ENCODE data around the gene FAM171A1. TPM values are rescaled to one million over a fixed set of nuclear protein-coding genes. Genes with fewer than 3 reads are reported as not detected.
"Not testable (repeated sequence)": the region's sequence is repeated elsewhere in the genome, so short reads cannot be mapped to it uniquely, and the experiment has no call there.

Gene FAM171A1
- total RNA-seq, 1 donor from 2014 or later, result 28.2 TPM

DNA sequence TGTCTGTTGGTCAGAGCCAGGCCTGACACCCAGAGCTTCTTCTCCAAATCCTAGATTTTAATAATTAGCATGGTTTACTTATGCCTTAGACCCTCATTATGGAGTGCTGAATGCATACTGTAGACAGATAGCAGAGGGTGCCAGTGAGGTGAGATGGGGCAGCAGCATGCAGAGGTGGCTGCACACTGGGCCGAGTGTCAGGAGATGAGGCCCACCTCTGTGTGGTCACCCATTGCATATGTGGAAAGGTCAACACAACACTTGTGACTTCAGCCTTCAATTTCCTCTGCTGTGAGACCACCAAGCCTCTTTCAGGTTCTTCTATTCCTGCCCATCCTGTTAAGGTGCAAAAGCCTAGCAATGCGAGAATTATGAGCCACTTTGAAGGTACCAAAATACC, 162.9 kb downstream of the FAM171A1 start:
- no peaks in the 10 kb centered on the region for H3K9me3 ChIP-seq (ENCODE audit: low read depth)
- Mint-ChIP-seq H3K36me3 (peaks cover 19% of the 10 kb centered on the region), H3K4me1 (peaks cover 4% of the 10 kb centered on the region), H3K27ac (no peak overlapping the region), H3K9me3 (no peaks in the 10 kb centered on the region), H3K4me3 (no peak overlapping the region), H3K27me3 (ENCODE audit: insufficient read depth, low read depth) (peaks cover 4% of the 10 kb centered on the region)
- H2AFZ ChIP-seq (replicated peaks), result no peak overlapping the region
- H4K20me1 ChIP-seq (ENCODE audit: low read depth), result no peaks in the 10 kb centered on the region
- DNase-seq (ENCODE audit: low spot score), result no peak
- no peak overlapping the region for H3K4me2 ChIP-seq
- no peaks in the 10 kb centered on the region for H3K27me3 ChIP-seq
- H3K79me2 ChIP-seq (ENCODE audit: low read depth), result no peaks in the 10 kb centered on the region
- H3K36me3 ChIP-seq, result no peaks in the 10 kb centered on the region
- no peaks in the 10 kb centered on the region for H3K4me1 ChIP-seq
- H3K4me3 ChIP-seq, result no peak overlapping the region
- TF ChIP-seq, protein P1, sequence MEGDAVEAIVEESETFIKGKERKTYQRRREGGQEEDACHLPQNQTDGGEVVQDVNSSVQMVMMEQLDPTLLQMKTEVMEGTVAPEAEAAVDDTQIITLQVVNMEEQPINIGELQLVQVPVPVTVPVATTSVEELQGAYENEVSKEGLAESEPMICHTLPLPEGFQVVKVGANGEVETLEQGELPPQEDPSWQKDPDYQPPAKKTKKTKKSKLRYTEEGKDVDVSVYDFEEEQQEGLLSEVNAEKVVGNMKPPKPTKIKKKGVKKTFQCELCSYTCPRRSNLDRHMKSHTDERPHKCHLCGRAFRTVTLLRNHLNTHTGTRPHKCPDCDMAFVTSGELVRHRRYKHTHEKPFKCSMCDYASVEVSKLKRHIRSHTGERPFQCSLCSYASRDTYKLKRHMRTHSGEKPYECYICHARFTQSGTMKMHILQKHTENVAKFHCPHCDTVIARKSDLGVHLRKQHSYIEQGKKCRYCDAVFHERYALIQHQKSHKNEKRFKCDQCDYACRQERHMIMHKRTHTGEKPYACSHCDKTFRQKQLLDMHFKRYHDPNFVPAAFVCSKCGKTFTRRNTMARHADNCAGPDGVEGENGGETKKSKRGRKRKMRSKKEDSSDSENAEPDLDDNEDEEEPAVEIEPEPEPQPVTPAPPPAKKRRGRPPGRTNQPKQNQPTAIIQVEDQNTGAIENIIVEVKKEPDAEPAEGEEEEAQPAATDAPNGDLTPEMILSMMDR (IDR thresholded peaks at IDR 0.05), result no peak
- TF ChIP-seq EZH2 (IDR thresholded peaks at IDR 0.05), result no peak
- no peak for TF ChIP-seq EZH2phosphoT487 (IDR thresholded peaks at IDR 0.05)
- no peak overlapping the region for H3K9ac ChIP-seq
- no peak overlapping the region for H3K27ac ChIP-seq
- no peaks in the 10 kb centered on the region for H3F3A ChIP-seq (ENCODE audit: low read depth)

DNA sequence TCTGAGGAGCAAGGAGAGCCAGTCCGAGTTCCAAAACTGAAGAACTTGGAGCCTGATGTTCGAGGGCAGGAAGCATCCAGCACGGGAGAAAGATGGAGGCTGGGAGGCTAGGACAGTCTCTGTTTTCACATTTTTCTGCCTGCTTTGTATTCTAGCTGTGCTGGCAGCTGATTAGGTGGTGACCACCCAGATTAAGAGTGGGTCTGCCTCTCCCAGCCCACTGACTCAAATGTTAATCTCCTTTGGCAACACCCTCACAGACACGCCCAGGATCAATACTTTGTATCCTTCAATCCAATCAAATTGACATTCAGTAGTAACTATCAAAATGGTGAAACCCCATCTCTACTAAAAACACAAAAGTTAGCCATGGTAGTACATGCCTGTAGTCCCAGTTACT, 163.7 kb downstream of the FAM171A1 start:
- H3K4me3 Mint-ChIP-seq; H3K9me3 Mint-ChIP-seq; H3K79me2 ChIP-seq (ENCODE audit: low read depth): not testable (repeated sequence)

DNA sequence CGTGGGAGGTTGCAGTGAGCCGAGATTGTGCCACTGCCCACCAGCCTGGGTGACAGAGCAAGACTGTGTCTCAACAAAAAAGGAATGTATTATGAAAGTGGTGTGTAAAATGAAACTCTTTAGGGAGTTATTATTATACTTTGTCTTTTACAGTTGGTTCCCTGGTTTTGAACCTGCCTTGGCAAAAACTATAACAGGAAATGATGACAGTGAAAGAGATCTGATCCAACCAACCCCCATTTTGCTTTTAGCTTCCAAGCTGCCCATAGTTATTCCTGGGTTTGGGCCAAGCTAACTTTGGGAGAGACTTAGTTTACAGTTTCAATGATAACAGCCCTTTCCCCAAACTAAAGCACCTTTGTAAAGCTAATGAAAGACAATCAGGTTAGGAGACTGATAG, 168.4 kb downstream of the FAM171A1 start:
- Histone ChIP-seq H3K79me2 (ENCODE audit: low read depth) (no peaks in the 10 kb centered on the region), H2AFZ (replicated peaks) (no peak overlapping the region), H3K4me3 (no peak overlapping the region), H3K36me3 (no peaks in the 10 kb centered on the region), H3K9me3 (ENCODE audit: low read depth) (no peaks in the 10 kb centered on the region), H3K9ac (no peak overlapping the region), H3K27ac (no peak overlapping the region), H3F3A (ENCODE audit: low read depth) (no peaks in the 10 kb centered on the region), H3K4me2 (no peak overlapping the region), H4K20me1 (ENCODE audit: low read depth) (no peaks in the 10 kb centered on the region), H3K4me1 (no peaks in the 10 kb centered on the region), H3K27me3 (no peaks in the 10 kb centered on the region)
- H3K9me3 Mint-ChIP-seq, result no peaks in the 10 kb centered on the region
- no peaks in the 10 kb centered on the region for H3K36me3 Mint-ChIP-seq
- TF ChIP-seq, protein P1 (IDR thresholded peaks at IDR 0.05), result no peak
- TF ChIP-seq EZH2phosphoT487 (IDR thresholded peaks at IDR 0.05), result no peak
- TF ChIP-seq EZH2 (IDR thresholded peaks at IDR 0.05), result no peak
- H3K4me3 Mint-ChIP-seq, result no peak overlapping the region
- H3K27me3 Mint-ChIP-seq (ENCODE audit: insufficient read depth, low read depth), result no peaks in the 10 kb centered on the region
- no peak for DNase-seq (ENCODE audit: low spot score)
- H3K27ac Mint-ChIP-seq, result no peak overlapping the region
- H3K4me1 Mint-ChIP-seq, result peaks cover 2% of the 10 kb centered on the region

More for the DNA sequence above, 163.7 kb downstream of the FAM171A1 start:
- H3K27me3 ChIP-seq; H3K27ac Mint-ChIP-seq; H3K4me3 ChIP-seq; H3K4me1 Mint-ChIP-seq; H3K27ac ChIP-seq; DNase-seq (ENCODE audit: low spot score); H3K9ac ChIP-seq; H3K4me1 ChIP-seq; H3F3A ChIP-seq (ENCODE audit: low read depth); H3K27me3 Mint-ChIP-seq (ENCODE audit: insufficient read depth, low read depth); H2AFZ ChIP-seq (replicated peaks); H3K36me3 ChIP-seq; H4K20me1 ChIP-seq (ENCODE audit: low read depth); H3K4me2 ChIP-seq; H3K9me3 ChIP-seq (ENCODE audit: low read depth): not testable (repeated sequence)
- peaks cover 12% of the 10 kb centered on the region for H3K36me3 Mint-ChIP-seq

DNA sequence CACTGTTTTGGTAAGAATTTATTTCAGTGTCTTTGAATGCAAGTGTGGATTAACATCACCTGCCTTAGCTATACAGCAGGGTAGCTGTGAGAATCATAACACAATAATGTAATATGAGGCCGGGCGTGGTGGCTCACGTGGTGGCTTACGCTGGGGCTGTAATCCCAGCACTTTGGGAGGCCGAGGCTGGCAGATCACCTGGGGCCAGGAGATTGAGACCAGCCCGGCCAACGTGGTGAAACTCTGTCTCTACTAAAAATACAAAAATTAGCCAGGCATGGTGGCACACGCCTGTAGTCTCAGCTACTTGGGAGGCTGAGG, 168.8 kb downstream of the FAM171A1 start:
- H3K9ac ChIP-seq; H3K36me3 Mint-ChIP-seq; H3K27me3 Mint-ChIP-seq (ENCODE audit: insufficient read depth, low read depth); H3K9me3 ChIP-seq (ENCODE audit: low read depth); H3K4me3 Mint-ChIP-seq; H3K36me3 ChIP-seq; DNase-seq (ENCODE audit: low spot score); H3K27ac Mint-ChIP-seq; H2AFZ ChIP-seq (replicated peaks); H3K4me1 ChIP-seq; H3K4me1 Mint-ChIP-seq; H3K4me2 ChIP-seq; H3K79me2 ChIP-seq (ENCODE audit: low read depth); H3K4me3 ChIP-seq; H4K20me1 ChIP-seq (ENCODE audit: low read depth); H3K27ac ChIP-seq; H3K27me3 ChIP-seq; H3K9me3 Mint-ChIP-seq; H3F3A ChIP-seq (ENCODE audit: low read depth): not testable (repeated sequence)
